NCI-H524 treated with DMSO at 0.1 percent for 48 hours (cell line): Measurements from ENCODE around the gene PIAS4.

Experiments
- DNase-seq: peaks from one replicate; lab custom pipeline; 2025; lab: John Stamatoyannopoulos, UW

PIAS4 gene

DNA sequence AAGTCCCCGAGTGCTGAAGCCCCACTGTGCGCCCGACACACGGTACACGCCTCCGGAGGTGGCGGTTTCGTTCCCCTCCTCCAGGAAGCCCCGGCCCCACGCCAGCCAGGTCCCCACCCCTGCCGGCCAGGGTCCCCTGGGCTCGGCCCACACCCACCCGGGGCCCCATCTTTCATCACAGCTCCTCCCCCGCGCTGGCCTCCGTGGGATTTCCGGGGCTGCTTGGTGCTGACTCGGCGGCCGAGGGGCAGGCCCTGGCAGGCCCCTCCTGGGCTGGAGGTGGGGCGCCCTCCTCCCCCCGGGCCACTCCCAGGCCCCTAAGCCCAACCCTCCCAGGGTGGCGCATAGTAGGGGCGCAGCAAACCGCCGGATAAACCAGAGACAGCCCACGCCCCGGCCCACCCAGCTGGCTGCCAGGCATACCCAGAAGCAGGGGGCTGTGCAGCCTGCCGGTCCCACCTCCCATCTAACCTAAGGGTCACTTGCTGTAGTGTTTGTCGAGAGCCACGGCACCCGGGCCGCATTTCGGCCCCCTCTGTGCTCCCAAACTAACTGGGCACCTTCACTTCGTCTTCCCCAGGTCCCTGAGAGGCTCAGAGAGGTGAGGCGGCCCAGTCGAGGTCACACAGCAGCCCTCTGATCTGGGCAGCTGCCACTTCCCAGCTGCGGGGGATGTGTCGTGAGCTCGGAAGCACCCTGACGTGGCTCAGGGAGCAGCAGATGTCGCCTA, 52.5 kb downstream of the PIAS4 start:
- DNase-seq, result no peak

DNA sequence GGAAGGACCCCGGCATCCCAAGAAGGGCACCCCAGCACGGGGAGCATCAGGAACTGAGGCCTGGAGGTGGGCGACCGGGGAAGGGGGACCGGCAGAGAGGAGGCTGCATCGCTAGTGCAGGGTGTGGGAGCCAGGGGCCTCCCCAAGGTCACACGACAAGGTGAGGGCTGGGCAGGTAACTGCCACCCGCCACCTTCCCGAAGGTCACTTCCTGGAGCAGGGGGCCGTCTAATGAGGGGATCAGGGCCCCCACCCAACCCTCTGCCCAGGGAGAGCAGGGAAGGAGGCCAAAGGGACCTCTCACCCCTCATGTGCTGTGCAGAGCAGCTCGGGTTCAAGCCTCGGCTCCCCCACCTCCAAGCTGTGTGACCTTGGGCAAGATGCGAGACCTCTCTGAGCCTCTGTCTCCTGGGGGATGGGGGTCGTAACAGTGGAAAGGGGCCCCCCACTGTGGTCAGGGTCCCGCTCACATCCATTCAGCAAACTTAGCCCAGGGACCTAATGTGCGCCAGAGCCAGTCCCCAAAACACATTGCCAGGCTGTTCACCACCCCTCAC, 53.2 kb downstream of the PIAS4 start:
- DNase-seq, result no peak

DNA sequence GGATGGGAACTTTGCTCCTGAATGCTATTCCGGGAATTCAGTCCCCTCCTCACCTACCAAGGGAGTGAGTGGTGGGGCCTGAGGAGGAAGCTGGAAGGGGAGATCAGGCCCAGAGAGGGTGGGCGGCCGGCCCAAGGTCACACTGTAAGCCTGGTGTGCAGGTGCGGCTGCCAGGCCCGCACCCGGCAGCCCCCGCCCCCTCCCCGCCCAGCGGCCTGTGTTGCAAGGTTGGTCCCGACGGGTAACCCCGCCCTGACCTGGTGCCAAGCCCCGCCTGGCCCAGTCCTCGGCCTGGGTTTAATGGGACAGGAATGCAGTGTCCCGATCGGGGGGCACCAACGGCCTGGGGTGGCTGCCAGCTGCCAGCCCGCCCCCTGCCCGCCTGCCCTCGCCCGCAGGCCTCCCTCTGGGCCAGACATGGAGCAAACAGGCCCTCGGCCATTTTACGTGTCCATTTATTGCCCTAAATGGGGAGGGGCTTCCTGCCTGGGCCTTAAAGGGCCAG, 53.7 kb downstream of the PIAS4 start:
- DNase-seq, result no peak

DNA sequence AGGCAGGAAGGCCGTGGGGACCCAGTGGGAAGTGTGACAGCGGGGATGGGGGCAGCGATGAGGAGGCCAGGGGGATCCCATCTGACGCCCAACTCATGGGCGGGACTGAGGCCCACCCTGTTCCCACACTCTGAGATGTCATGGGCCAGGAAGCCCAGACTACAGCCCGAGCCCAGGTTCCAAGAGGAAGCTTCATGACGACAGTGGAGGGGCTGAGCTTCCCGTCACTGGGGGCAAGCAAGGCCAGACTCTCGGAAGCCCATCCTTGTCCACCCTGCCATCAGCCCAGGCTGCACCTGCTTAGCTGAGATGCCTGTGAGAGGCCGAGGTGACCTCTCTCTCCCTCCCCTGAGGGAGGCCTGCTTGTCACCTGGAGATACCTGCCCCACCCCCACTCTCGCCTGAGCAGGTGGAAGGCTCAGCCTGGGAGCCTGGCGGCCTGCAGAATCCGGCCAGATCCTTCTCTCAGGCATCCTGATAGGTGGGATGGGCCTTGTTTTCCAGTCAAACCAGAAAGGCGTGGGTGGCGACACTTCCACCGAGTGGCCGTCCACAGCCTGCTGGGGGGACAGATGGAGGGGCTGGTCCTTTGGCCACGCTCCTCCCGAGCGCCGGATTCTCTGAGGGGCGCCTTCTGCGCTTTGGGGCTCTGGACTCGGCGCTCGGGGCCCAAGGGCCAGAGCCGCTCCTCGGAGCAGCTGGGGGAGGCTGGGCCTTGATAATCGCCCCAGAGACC, 54.3 kb downstream of the PIAS4 start:
- no peak for DNase-seq

DNA sequence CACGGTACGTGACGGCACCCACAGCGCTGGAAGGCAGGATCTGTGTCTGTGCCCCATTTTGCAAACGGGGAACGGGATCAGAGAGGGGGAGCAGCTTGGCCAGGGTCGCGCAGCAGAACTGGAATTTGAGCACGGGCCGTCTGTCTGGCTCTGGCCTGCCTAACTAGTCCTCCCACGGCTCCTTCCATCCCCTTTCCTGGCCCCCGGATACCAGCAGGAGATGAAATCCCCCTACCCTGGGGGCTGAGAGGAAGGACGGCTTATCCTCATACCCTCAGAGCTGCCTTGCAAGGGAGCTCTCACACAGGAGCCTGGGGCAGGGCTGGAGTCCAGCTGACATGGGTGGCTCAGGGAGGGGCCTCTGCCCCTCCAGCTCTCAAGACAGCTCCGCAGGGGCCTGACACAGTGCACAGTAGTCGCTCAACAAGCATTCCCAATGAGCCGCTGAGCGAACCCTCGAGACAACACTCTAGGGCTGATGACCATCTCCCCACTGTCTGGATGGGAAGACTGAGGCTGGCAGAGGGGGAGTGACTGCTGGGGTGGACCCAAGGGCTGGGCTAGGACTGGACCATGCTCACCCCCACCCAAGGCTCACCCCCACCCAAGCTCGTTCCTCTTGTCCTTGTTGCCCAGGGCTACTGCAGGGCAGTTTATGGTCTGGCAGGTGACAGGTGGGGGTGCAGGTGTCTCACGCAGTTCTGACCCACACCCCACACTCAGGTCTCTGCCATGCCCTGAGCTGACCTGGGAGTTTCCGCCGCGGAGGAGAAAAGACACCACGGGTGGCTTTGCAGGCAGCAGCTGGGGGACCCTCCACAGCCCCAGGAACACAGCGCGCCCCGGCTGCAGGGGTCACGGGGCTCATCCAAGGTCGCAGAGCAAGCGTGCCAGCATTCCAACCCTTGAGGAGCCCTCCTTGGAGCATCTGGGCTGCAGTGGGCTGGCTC, 55.2 kb downstream of the PIAS4 start:
- DNase-seq, result no peak

DNA sequence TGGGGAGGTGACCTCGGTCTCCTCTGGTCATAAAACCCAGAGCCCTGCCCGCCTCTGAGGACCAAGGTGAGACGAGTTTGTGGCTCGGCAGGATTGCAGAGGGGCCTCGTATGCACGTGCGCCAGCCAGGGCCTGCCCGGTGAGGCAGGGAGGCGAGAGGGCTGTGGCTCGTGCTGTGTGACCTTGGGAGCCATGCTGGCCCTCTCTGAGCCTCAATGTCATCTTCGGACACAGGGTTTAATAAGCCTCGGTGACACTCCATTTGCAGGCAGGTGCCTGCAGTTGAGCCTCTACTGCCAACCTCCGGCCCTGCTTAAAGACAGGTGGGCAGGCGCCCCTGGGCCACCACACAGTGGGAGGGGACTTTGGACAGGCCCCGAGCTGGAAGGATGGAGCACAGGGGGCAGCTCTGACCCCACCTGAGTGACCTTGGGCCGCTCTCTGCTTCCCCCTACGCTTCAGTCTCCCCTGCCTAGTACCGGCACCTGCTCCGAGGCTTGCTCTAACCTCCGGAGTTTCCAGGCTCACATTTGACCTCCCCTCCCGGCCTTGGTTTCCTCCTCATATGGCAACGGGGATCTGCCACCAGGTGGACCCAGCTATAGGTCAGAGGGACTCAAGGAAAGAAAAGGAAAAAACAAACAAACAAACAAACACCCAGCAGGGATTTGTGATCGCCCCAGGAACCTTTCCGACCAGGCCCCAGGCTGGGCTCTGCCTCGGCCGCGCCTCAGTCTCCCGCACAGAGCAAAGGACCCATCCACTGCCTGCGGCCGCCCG, 56.0 kb downstream of the PIAS4 start:
- DNase-seq, result no peak

DNA sequence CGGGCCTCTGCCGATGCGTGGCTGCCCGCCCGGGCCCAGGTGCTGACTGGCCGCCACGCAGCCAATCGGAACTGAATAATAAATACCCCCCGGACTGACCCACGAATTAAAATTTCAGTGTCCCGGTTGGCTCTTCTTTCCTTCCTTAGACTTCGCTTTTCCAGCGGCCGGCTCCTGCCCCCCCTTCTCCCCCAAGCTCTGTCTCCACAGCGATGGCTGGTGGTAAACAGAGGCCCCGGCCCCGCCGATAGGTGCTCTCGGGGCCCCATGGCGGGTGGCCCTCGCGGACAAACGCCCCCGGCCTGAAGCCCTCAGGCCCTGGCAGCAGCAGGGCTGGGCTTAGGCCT, 56.6 kb downstream of the PIAS4 start:
- no peak for DNase-seq

DNA sequence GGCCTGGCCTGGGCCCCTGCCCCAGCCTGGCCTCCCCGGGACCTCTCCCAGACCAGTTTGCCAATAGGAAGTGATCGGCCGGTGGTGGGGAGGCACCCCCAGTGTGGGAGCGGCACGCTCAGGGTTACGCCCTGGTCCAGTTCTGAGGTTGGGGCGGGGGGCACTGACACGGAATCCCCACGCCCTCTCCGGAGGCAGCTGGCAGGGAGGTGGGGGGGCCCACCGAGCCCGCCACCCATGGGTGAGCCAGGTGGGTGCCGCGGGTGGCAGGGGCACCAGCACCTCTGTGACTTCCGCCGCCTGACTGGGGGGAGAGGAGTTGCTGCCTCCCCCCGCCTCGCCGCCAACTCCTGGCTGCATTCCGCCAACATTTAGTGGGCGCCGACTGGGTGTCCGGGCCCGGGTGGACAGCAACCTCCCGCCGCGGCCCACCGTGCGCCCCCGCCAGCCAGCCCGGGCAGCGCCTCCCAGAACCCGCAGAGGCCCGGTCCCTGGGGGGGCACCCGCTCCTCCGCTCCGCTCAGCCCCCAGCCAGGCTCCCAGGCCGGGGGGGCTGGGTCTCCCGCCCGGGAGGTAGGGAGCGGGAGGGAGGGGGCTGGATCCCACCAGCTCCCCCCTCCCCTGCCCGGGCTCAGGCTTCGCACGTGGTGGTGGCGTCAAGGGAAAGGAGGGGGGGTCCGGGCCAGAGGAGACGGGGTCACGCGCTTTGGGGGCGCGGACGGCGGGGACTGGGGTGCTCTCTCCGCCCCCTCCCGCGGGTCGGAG, 57.1 kb downstream of the PIAS4 start:
- DNase-seq, result no peak

DNA sequence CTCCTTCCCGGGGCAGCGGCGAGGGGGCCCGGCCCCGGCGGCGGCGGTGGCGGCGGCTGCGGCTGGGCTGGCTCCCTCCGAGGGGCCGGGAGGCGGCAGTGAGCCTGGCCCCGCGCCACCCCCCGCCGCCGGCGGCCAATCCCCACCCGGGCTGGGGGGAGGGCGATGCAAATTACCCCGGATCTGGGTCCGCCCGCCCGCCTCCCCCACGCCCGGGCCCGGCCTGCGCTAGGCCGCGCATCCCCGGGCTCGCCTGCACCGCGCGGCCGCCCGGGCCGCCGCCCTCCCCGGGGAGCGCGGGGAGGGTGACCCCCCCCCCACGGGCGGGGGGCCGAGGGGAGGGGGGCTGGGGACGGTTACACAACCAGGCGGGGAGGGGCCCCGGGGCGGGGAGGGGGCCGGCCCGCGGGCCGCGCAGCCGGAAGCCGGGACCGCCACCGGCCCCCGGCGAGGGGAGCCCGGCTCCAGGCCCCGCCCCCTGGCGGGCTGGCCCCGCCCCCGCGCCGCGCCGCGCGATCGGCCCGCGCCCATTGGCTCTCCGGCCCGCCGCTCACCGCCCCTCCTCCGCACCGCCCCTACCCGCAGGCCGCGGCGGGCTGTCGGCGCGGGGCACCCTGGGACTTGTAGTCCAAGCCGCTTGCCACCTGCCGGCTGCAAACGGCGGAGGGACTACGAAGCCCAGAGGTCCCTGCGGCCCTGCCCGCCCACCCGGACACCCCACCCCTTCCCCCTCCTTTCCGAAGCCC, 58.1 kb downstream of the PIAS4 start:
- peak; percentile 87 for DNase-seq

DNA sequence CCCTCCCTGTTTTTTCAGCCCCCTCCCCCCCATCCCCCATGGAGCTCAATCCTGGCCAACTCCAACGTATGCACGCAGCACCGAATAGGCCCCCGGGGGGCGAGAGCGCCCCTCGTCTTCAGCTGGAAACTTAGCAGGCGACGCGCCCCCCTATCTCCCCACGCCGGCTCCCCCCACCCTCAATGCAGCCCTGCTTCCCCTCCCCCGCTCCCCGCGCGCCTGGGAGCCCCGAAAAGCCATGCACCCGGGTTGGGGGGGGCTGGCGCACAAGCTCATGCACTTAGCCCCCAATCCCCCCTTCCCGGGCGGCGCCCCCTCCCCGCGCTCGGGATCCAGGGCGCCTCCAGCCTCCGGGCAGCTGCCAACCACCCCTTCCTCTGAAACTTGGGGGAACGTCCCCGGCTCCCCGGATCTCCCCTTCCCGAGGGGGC, 58.7 kb downstream of the PIAS4 start:
- no peak for DNase-seq

DNA sequence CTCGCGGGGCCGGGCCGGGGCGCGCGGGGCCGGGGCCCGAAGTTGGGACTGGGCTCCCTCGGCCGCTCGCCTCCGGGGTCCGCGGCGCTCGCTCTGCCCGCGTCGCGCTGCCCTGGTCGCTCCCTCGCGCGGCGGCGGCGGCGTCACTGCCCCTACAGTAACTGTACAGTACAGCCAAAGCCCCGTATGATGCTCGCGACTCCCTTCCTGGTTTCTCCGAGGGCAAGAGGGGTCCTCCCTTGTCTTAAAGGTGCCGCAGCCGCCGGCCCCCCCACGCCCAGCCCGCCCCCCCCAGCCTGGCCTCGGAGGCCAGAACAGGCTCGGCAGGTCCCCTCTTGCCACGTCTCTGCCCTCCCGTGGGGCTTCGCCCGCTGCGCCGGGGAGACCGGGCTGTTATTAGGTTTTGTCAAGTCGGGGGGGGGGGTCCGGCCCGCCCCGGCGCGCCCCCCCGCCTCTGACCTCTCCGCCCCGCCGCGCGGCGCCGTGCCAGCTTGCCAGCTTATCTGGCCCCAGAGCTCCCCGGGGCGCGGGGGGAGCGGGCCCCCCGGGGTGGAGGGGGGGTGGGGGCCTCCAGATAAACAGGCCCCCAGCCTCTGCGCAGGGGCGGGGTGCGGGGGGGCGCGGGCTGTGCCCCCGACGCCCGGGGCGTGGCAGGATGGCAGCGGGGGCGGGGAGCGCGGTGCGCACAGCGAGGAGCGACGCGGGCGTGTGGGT, 59.3 kb downstream of the PIAS4 start, which contains the start of gene ZBTB7A:
Gene ZBTB7A (minus strand): TSS at position 218 of the 714 bp plus-strand sequence. CDS start 11,667 bp downstream, outside the sequence.
- DNase-seq, result peak; percentile 50

DNA sequence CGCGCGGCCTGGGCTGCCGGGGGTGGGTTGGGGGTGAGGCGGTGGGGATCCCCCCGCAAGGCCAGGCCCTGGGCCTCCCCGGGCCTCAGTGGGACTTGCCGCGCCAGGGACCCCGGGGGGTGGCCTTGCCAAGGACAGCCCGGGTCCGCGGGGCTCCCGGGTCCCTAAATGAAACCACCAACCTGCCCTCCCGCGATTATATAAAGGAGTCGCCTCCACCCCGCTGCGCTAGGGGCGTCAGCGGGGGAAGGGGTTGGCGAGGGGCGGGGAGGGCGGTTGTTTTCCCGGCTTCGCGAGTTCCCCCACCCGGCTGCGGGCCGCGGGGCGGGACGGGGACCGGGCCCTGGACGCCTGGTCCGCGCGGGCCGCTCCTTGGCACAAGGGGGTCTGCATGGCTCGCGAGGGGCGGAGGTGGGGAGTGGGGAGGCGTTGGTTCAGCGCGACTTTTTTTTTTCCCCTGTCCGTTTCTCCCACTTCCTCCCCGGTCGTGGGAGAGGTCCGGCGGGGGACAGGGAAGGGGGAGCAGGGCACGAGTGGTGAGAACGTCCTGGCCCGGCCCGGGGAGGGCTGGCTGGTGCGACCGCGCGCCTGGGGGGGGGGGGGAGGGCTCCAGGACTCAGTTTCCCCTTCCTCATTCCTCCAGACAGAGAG, 60.0 kb downstream of the PIAS4 start:
- DNase-seq, result no peak

DNA sequence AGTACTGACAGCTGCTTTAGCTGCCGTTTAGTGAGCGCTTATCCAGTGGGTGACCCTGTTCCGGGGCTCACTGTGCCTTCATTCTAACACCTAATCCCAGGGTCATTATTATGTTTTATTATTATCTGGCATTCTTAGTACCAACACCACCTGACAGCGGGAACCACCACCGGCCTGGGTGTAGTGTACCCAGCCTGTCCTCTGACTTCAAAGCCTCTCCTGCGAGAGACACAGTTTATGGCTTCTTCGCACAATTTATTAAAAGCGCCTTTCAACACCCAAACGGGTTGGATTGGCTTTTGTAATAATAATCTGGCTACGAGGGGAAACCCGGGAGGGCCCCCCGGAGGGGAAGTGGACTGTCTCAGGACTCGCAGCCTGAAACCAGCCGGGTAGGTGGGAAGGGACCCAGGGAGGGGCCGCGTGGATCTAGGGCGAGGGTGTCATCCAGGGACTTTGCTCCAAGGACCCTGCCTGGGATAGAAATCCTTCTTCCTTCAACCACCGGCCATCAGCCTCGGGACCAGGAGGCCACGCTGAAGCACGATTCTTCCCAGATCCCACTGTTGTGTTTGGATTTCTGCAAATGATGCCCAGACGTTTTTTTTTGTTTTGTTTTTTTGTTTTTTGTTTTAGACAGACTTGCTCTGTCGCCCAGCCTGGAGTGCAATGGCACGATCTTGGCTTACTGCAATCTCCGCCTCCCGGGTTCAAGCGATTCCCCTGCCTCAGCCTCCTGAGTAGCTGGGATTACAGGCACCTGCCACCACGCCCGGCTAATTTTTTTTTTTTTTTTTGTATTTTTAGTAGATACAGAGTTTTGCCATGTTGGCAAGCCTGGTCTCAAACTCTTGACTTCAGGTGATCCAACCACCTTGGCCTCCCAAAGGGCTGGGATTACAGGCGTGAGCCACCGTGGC, 60.8 kb downstream of the PIAS4 start:
- no peak for DNase-seq

DNA sequence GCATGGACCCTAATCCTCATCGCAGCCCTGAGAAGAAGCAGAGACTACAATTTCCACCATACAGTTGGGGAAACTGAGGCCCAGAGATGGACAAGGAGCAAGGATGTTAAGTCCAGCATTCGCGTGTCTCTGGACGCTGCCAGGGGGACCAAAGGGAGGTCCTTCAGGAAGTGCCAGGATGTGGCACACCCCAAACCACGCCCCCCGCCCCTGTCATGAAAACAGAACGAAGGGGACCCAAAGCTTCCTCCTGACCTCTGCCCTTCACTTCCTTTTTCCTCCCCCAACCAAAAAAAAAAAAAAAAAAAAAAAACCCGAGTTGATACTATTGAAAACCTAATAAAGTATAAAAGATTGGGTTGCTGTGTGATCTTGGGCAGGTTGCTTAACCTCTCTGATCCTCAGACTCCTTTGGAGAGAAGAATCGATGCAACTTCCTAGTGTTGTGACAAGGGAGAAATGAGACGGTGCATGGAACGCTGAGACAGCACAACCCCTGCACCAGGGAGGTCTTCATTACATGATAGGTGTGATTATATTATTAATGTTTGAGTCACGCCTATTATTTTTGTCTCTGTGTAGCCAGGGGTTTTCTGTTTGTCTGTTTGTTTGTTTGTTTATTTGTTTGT, 61.9 kb downstream of the PIAS4 start:
- no peak for DNase-seq

DNA sequence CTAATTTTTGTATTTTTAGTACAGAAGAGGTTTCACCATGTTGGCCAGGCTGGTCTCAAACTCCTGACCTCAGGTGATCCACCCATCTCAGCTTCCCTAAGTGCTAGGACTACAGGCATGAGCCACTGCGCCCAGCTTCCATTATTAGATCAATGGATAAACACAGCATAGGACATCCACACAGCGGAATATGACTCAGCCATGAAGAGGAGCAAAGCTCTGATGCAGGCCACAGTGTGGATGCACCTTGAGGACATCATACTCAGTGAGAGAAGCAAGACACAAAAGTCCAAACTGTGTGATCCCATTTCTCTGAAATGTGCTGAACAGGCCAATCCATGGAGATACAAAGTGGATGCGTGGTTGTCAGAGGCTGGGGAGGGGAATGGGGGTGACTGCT, 64.1 kb downstream of the PIAS4 start:
- DNase-seq, result no peak

DNA sequence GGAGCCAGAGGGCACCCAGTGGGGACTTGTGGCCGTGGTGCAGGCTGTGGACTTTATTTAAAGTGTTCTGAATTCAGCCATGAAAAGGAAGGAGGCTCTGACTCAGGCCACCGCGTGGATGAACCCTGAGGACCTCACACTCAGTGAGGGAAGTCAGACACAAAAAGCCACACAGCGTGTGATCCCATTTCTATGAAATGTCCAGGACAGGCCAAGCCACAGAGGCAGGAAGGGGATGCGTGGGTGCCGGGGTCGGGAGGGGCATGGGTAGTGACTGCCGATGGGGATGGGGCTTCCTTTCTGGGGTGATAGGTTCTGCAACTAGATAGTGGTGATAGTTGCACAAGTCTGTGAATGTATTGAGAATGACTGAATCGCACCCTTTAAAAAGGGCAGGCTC, 67.8 kb downstream of the PIAS4 start:
- no peak for DNase-seq

DNA sequence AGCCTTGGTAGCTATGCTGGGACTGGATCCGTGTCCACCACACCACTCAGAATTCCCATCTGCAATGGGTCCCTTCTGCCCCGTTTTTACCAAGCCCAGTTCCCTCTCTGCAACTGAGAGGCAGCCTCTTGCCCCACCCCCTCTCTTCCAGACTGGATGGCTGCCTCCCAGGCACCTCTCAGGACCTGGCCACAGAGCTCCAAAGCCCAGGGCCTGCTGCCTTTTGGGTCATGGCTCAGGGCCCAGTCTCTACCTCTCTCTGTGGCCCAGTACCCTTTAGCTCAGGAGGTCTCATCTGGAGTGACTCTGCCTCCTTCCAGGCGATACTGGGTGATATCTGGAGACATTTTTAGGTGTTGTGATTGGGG, 69.5 kb downstream of the PIAS4 start:
- DNase-seq, result no peak
